ENCODE results near the gene ADARB2. TPM values are rescaled to one million over a fixed set of nuclear protein-coding genes. Genes with fewer than 3 reads are reported as not detected.

ADARB2 gene
- total and polyA plus RNA-seq, 2 experiments from 2014 or later = 2.0 to 5.0 TPM

DNA sequence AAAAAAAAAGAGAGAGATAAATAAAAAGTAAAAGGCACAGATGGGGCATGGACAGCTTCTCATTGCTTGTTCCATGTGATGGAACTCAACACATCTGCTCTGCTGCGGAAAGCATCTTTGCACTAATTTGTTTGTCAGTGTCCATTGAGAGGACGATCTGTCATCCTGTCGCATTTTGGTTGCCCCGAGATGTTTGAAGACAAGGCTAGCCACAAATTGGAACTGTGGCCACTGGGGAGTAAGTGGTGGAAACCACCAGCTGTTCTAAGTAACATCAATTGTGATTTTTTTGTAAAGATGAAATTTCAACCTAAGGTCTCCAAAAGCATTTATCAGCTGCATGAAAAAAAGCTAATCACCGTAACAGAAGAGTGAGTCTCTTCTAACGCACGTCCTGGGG lies 312.7 kb downstream of the ADARB2 start:
- H4K20me1 ChIP-seq (replicated peaks; ENCODE audit: insufficient read depth) = no peaks in the 10 kb centered on the region
- TF ChIP-seq CREB1 (CRISPR knock-in tag; IDR thresholded peaks at IDR 0.05; ENCODE audit: low read depth) (no peak), ZNF331 (CRISPR knock-in tag; IDR thresholded peaks at IDR 0.05; ENCODE audit: low read depth) (no peak), POLR2AphosphoS5 (IDR thresholded peaks at IDR 0.05; ENCODE audit: low read depth) (no peak), ZNF114 (CRISPR knock-in tag; IDR thresholded peaks at IDR 0.05) (no peak), EZH2 (IDR thresholded peaks at IDR 0.05; ENCODE audit: low read depth, unreplicated experiment) (no peak), STAT1 (IDR thresholded peaks at IDR 0.05; ENCODE audit: unreplicated experiment) (no peak)
- TF ChIP-seq, protein P1, sequence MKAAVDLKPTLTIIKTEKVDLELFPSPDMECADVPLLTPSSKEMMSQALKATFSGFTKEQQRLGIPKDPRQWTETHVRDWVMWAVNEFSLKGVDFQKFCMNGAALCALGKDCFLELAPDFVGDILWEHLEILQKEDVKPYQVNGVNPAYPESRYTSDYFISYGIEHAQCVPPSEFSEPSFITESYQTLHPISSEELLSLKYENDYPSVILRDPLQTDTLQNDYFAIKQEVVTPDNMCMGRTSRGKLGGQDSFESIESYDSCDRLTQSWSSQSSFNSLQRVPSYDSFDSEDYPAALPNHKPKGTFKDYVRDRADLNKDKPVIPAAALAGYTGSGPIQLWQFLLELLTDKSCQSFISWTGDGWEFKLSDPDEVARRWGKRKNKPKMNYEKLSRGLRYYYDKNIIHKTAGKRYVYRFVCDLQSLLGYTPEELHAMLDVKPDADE (IDR thresholded peaks at IDR 0.05) = no peak
- TF ChIP-seq, protein P2, sequence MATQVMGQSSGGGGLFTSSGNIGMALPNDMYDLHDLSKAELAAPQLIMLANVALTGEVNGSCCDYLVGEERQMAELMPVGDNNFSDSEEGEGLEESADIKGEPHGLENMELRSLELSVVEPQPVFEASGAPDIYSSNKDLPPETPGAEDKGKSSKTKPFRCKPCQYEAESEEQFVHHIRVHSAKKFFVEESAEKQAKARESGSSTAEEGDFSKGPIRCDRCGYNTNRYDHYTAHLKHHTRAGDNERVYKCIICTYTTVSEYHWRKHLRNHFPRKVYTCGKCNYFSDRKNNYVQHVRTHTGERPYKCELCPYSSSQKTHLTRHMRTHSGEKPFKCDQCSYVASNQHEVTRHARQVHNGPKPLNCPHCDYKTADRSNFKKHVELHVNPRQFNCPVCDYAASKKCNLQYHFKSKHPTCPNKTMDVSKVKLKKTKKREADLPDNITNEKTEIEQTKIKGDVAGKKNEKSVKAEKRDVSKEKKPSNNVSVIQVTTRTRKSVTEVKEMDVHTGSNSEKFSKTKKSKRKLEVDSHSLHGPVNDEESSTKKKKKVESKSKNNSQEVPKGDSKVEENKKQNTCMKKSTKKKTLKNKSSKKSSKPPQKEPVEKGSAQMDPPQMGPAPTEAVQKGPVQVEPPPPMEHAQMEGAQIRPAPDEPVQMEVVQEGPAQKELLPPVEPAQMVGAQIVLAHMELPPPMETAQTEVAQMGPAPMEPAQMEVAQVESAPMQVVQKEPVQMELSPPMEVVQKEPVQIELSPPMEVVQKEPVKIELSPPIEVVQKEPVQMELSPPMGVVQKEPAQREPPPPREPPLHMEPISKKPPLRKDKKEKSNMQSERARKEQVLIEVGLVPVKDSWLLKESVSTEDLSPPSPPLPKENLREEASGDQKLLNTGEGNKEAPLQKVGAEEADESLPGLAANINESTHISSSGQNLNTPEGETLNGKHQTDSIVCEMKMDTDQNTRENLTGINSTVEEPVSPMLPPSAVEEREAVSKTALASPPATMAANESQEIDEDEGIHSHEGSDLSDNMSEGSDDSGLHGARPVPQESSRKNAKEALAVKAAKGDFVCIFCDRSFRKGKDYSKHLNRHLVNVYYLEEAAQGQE (IDR thresholded peaks at IDR 0.05; ENCODE audit: unreplicated experiment) = no peak
- TF ChIP-seq, protein P3, sequence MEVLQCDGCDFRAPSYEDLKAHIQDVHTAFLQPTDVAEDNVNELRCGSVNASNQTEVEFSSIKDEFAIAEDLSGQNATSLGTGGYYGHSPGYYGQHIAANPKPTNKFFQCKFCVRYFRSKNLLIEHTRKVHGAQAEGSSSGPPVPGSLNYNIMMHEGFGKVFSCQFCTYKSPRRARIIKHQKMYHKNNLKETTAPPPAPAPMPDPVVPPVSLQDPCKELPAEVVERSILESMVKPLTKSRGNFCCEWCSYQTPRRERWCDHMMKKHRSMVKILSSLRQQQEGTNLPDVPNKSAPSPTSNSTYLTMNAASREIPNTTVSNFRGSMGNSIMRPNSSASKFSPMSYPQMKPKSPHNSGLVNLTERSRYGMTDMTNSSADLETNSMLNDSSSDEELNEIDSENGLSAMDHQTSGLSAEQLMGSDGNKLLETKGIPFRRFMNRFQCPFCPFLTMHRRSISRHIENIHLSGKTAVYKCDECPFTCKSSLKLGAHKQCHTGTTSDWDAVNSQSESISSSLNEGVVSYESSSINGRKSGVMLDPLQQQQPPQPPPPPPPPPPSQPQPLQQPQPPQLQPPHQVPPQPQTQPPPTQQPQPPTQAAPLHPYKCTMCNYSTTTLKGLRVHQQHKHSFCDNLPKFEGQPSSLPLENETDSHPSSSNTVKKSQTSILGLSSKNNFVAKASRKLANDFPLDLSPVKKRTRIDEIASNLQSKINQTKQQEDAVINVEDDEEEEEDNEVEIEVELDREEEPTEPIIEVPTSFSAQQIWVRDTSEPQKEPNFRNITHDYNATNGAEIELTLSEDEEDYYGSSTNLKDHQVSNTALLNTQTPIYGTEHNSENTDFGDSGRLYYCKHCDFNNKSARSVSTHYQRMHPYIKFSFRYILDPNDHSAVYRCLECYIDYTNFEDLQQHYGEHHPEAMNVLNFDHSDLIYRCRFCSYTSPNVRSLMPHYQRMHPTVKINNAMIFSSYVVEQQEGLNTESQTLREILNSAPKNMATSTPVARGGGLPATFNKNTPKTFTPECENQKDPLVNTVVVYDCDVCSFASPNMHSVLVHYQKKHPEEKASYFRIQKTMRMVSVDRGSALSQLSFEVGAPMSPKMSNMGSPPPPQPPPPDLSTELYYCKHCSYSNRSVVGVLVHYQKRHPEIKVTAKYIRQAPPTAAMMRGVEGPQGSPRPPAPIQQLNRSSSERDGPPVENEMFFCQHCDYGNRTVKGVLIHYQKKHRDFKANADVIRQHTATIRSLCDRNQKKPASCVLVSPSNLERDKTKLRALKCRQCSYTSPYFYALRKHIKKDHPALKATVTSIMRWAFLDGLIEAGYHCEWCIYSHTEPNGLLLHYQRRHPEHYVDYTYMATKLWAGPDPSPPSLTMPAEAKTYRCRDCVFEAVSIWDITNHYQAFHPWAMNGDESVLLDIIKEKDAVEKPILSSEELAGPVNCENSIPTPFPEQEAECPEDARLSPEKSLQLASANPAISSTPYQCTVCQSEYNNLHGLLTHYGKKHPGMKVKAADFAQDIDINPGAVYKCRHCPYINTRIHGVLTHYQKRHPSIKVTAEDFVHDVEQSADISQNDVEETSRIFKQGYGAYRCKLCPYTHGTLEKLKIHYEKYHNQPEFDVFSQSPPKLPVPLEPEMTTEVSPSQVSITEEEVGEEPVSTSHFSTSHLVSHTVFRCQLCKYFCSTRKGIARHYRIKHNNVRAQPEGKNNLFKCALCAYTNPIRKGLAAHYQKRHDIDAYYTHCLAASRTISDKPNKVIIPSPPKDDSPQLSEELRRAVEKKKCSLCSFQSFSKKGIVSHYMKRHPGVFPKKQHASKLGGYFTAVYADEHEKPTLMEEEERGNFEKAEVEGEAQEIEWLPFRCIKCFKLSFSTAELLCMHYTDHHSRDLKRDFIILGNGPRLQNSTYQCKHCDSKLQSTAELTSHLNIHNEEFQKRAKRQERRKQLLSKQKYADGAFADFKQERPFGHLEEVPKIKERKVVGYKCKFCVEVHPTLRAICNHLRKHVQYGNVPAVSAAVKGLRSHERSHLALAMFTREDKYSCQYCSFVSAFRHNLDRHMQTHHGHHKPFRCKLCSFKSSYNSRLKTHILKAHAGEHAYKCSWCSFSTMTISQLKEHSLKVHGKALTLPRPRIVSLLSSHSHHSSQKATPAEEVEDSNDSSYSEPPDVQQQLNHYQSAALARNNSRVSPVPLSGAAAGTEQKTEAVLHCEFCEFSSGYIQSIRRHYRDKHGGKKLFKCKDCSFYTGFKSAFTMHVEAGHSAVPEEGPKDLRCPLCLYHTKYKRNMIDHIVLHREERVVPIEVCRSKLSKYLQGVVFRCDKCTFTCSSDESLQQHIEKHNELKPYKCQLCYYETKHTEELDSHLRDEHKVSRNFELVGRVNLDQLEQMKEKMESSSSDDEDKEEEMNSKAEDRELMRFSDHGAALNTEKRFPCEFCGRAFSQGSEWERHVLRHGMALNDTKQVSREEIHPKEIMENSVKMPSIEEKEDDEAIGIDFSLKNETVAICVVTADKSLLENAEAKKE (CRISPR knock-in tag; IDR thresholded peaks at IDR 0.05) = no peak
- no peak overlapping the region for H3K4me3 Mint-ChIP-seq
- no peak overlapping the region for H3K27ac Mint-ChIP-seq
- no peaks in the 10 kb centered on the region for H3K36me3 Mint-ChIP-seq (ENCODE audit: low read depth)
- no peaks in the 10 kb centered on the region for H3K9me2 ChIP-seq (ENCODE audit: insufficient read depth)
- peaks cover 33% of the 10 kb centered on the region for H3K4me1 Mint-ChIP-seq
- H3K9me3 Mint-ChIP-seq = no peaks in the 10 kb centered on the region
- H3K27me3 ChIP-seq (ENCODE audit: insufficient read depth) = peaks cover 6% of the 10 kb centered on the region
- H3K27me3 Mint-ChIP-seq (ENCODE audit: insufficient read depth, low read depth, poor library complexity) = peaks cover 18% of the 10 kb centered on the region
- no peak for ATAC-seq
- H3K79me2 ChIP-seq (replicated peaks; ENCODE audit: insufficient read depth) = no peaks in the 10 kb centered on the region
- no peak overlapping the region for H3K4me3 ChIP-seq
- H3K27ac ChIP-seq (ENCODE audit: low read depth) = no peak overlapping the region
- H3K4me2 ChIP-seq = no peak overlapping the region; the same call in 1 of the 2 replicates
- DNase-seq (ENCODE audit: low spot score) = no peak
- no peaks in the 10 kb centered on the region for H3F3A ChIP-seq (replicated peaks; ENCODE audit: low read depth)
- H3K4me1 ChIP-seq (ENCODE audit: insufficient read depth) = peaks cover 11% of the 10 kb centered on the region; the same call in 1 of the 2 replicates
- no peaks in the 10 kb centered on the region; the same call in 1 of the 2 replicates for H3K36me3 ChIP-seq (ENCODE audit: insufficient read depth)
- no peak overlapping the region for H2AFZ ChIP-seq
